KG1 (cell line): ENCODE data around the gene KIAA0753.
A peak's percentile ranks its signal among the peaks of the same experiment; 100 is the strongest.

Source experiments
- DNase-seq: peaks from one replicate; lab custom pipeline; 2025; lab: John Stamatoyannopoulos, UW

The KIAA0753 gene

GRCh38 chr17:6640536-6641246 is at the start of gene KIAA0753, which contains the start of gene TXNDC17:
KIAA0753 (minus strand) TSS chr17:6640711; CDS start chr17:6635103, 5,608 bp downstream.
TXNDC17 (plus strand) TSS chr17:6641060; CDS start chr17:6641083, 23 bp downstream.
- peak; percentile 63 for DNase-seq

GRCh38 chr17:6688944-6689343 is 48.4 kb upstream of the KIAA0753 start:
- DNase-seq, result no peak

DNA sequence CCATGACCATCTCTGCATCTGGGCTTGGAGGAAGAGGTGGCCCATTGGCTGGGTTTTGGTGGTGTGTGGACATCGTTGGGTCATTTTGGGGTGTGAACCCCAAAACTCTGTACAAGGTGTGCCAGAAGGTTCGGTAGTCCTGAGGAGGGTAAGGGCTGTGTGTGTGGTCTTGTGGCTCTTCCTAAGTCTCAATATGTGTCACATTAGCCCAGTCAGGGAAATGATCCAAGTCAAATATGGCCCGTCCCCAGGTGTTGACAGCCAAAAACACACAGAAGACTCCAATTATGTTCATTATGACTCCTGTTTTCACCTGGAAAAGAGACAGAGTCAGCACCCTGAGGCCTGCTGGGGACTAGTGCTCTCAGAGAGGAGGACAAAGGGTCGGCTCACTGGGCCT is 45.5 kb upstream of the KIAA0753 start:
- DNase-seq, result no peak

- DNase-seq, result no peak
These were observed 44.6 kb upstream of the KIAA0753 start for GRCh38 chr17:6684881-6685767.

- DNase-seq, result no peak
These were observed 43.9 kb upstream of the KIAA0753 start for GRCh38 chr17:6684460-6684783.

DNA sequence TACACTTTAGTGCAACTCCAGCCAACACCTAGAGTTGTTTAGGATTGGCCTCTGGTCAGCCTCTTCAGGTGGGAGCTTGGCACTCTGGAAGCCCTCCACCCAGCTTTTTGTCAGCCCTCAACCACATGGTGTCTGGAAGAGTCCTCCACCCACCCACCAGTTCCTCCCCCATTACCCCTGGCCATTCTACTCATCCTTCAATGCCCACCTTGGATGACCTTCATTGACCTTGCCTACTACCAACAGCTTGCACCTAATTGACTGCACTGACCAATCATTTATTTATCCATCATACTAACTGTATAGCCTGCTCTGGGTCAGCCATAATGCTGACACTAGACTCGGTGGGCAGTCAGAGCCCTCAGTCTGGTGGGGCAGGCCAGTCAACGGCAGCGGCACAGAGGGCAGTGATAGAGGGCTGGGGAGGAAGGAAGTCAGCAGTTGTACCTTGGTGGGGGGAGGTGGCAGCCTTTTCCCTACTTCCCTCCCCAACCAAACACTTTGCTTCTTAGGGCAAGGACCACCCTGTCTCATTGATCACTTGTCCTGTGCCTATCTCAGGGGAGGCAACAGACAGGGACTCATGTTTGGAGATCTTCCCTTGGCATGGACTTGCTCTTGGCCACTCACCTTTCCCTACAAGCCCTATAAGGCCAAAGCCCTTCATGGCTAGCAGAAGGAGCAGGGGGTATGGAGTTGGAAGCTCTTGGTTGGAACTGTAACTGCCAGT is 43.4 kb upstream of the KIAA0753 start:
- DNase-seq, result no peak

GRCh38 chr17:6683081-6683684 is 42.7 kb upstream of the KIAA0753 start:
- DNase-seq, result no peak

GRCh38 chr17:6682339-6682738 is 41.8 kb upstream of the KIAA0753 start:
- no peak for DNase-seq

- no peak for DNase-seq
These were observed 41.2 kb upstream of the KIAA0753 start for GRCh38 chr17:6681671-6682070.

- no peak for DNase-seq
These were observed 40.7 kb upstream of the KIAA0753 start for GRCh38 chr17:6681176-6681575.

DNA sequence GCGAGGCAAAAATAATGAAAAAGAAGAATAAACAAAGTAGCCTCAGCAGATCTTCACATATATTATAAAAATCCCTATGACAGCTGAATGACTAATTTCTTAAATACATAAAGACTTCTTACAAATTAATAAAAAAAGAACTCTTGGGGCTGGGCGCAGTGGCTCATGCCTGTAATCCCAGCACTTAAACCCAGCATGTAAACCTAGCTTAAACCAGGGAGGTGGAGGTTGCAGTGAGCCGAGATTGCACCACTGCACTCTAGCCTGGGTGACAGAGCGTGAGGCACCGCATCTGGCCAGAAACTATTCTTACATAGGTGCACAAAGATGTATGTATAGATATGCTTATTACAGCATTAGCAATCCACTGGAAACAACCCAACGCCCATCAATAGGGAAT is 38.7 kb upstream of the KIAA0753 start:
- DNase-seq, result no peak

- DNase-seq, result no peak
These were observed 37.4 kb upstream of the KIAA0753 start for GRCh38 chr17:6677946-6678345.

DNA sequence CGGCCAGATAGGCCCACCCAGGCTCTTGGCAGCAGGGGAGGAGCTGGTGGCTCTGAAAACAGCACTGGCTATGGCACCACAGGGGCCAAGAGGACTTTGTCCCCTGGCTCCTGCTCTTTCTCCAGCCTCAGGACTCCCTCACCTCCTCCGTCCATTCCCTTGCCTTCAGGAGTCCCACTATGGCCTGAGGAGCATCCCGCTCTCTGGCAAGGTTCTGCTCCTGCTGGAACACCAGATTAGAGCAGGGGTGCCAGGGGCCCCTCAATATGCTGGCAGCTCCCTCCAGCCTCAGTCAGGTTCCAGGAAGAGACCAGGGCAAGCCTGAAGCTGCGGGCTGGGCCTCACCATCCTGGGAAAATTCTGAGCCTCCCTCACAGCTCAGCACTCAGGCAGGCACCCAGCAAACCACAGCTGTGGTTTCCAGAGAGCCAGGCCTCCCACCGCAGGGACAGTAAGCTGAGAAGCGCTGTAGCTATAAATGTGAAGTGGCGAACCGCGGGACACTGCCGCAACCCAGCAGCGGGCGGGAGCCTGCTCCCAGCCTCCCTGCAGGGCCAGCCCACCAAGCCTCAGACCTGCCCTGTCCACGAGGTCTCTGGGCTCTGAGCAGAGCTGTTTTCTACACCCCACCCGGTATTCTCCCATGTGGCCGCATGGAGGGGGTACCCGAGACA is 36.8 kb upstream of the KIAA0753 start:
- DNase-seq, result no peak

- no peak for DNase-seq
These were observed 36.3 kb upstream of the KIAA0753 start for GRCh38 chr17:6676802-6677157.

GRCh38 chr17:6675201-6675825 is 34.8 kb upstream of the KIAA0753 start:
- DNase-seq, result no peak

DNA sequence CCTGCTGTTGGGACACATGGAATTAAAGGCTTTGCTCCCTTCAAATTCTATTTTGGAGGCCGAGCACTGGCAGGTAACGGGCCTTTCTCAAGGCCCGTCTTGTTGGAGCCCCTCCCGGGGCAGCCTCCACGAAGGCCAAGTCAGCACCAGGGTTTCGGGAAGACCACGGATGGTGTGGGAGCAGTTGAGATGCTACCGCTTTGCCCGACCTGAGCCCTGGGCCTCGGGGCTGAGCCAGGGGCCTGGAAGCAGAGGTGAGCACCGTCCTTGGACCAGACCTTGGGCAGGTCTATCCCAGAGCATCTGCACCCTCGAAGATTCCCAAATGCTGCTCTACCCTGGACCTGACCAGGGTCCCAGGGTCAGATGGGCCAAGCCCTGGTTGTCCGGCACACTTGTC is 34.1 kb upstream of the KIAA0753 start:
- no peak for DNase-seq

DNA sequence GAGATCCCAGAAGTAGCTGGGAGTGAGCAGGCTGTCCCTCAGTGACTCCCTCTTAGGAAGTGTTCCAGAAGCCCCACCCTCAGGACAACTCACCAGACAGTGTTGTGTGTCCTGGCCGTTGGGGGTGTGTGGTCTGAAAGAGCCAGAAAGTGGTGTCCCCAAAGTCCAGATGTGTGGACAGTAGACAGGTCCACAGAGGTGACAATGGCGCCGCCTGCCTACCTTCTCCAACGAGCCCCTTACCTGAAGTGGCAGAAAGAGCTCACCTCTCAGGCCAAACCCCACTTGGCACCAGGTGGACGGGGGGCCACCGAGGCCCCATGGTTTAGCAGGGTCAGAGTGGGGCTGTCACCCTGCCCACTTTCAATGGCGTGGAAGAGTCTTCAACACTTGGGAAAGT is 30.9 kb upstream of the KIAA0753 start:
- DNase-seq, result no peak

GRCh38 chr17:6670999-6671398 is 30.5 kb upstream of the KIAA0753 start:
- DNase-seq, result no peak

- DNase-seq, result no peak
These were observed 30.1 kb upstream of the KIAA0753 start for GRCh38 chr17:6670571-6670970.

- DNase-seq, result no peak
These were observed 29.1 kb upstream of the KIAA0753 start for GRCh38 chr17:6669479-6670212.
